ENCODE measurements around the gene RHOB.
"Not testable (repeated sequence)": the region's sequence is repeated elsewhere in the genome, so short reads cannot be mapped to it uniquely, and the experiment has no call there.

- not testable (repeated sequence) for TF ChIP-seq CTCF (IDR thresholded peaks at IDR 0.05; ENCODE audit: poor library complexity, severe bottlenecking); EP300 (conservative IDR thresholded peaks at IDR 0.05; ENCODE audit: poor library complexity, severe bottlenecking); EZH2 (IDR thresholded peaks at IDR 0.05; ENCODE audit: borderline replicate concordance, insufficient read depth, low read length, poor library complexity, severe bottlenecking); MXI1 (conservative IDR thresholded peaks at IDR 0.05; ENCODE audit: poor library complexity, severe bottlenecking); TAF1 (IDR thresholded peaks at IDR 0.05; ENCODE audit: low read depth); SMC3 (conservative IDR thresholded peaks at IDR 0.05; ENCODE audit: poor library complexity)
Measured at GRCh38 chr2:20417230-20417821, 29.5 kb upstream of the RHOB start.
